HEK293 (cell line): ENCODE measurements around the gene GALNS.

Experiments used
- CTCF ChIA-PET: fragments of 350-600 bp; formaldehyde crosslinking; extraction: SDS; loops from one replicate; lab custom pipeline; 2021; ENCODE audit warnings: antibody characterized with exemption; lab: Yijun Ruan, JAX
- POLR2A ChIA-PET: fragments of 300-600 bp; formaldehyde crosslinking; extraction: SDS; loops from one replicate; lab custom pipeline; 2020; ENCODE audit warnings: antibody characterized with exemption, inconsistent platforms; lab: Yijun Ruan, JAX
- H3K27ac ChIP-seq: fragments of 200-500 bp; sonication (Bioruptor generic); 2 replicates; pipeline ENCODE4 v1.5.1; 2014; ENCODE audit warnings: low read depth, low read length, control low read depth, inconsistent platforms; ENCODE audit errors: extremely low read depth
- H3K36me3 ChIP-seq, 2 experiments: fragments of 200-500 bp in 1 of 2; sonication (Bioruptor generic) in 1 of 2; 1 replicate in 1 of 2; 2 replicates in 1 of 2; pipeline ENCODE4 v1.5.1; 2014 to 2017; ENCODE audit warnings: inconsistent platforms in 2 of 2, low read length in 2 of 2; ENCODE audit not compliant: control insufficient read depth in 2 of 2, insufficient read depth in 1 of 2
- H3K4me1 ChIP-seq: fragments of 200-500 bp; sonication (Bioruptor generic); 2 replicates; pipeline ENCODE4 v1.5.1; 2014; ENCODE audit warnings: mild to moderate bottlenecking, low read length, inconsistent platforms; ENCODE audit not compliant: control insufficient read depth, insufficient read depth
- H3K4me3 ChIP-seq: 2 replicates; pipeline ENCODE4 v1.5.1; 2011; ENCODE audit warnings: low read depth, mild to moderate bottlenecking, control low read depth, low read length, moderate library complexity
- H3K9me3 ChIP-seq: fragments of 200-500 bp; sonication (Bioruptor generic); 2 replicates; pipeline ENCODE4 v1.5.1; 2014; ENCODE audit warnings: low read depth, low read length, inconsistent platforms; ENCODE audit not compliant: control insufficient read depth, insufficient read depth
- BCL11A ChIP-seq: fragments of 450-650 bp; formaldehyde crosslinking; IDR thresholded peaks from 2 replicates; pipeline ENCODE4 v1.5.1; 2016; ENCODE audit warnings: low read depth, missing biosample characterization, missing genetic modification characterization
- CTCF ChIP-seq: fragments of 450-650 bp; formaldehyde crosslinking; IDR thresholded peaks from 2 replicates; pipeline ENCODE4 v1.5.1; 2016; ENCODE audit warnings: missing biosample characterization, missing genetic modification characterization
- KLF7 ChIP-seq: fragments of 450-650 bp; formaldehyde crosslinking; IDR thresholded peaks from 2 replicates; pipeline ENCODE4 v1.5.1; 2016; ENCODE audit warnings: missing biosample characterization, missing genetic modification characterization, borderline replicate concordance
- PBX3 ChIP-seq: sonication (generic); formaldehyde crosslinking; IDR thresholded peaks from 2 replicates; pipeline ENCODE4 v1.8.1; 2022; ENCODE audit warnings: mild to moderate bottlenecking, moderate library complexity, missing genetic modification reagents
- PRDM1 ChIP-seq: fragments of 450-650 bp; formaldehyde crosslinking; IDR thresholded peaks from 2 replicates; pipeline ENCODE4; 2016; ENCODE audit warnings: missing biosample characterization, missing genetic modification characterization
- SP2 ChIP-seq: fragments of 450-650 bp; formaldehyde crosslinking; IDR thresholded peaks from 2 replicates; pipeline ENCODE4 v1.5.1; 2016; ENCODE audit warnings: missing biosample characterization, missing genetic modification characterization
- TCF7L2 ChIP-seq: IDR thresholded peaks from 2 replicates; pipeline ENCODE4 v1.6.1; 2011; ENCODE audit warnings: low read depth, mild to moderate bottlenecking, inconsistent platforms, low read length, moderate library complexity, borderline replicate concordance
- TRIM28 ChIP-seq: IDR thresholded peaks from 2 replicates; pipeline ENCODE4 v1.6.1; 2011; ENCODE audit warnings: low read length, control low read depth, borderline replicate concordance
- TSHZ1 ChIP-seq: fragments of 450-650 bp; formaldehyde crosslinking; IDR thresholded peaks from 2 replicates; pipeline ENCODE4 v1.5.1; 2016; ENCODE audit warnings: missing biosample characterization, missing genetic modification characterization, borderline replicate concordance
- ZBTB21 ChIP-seq: fragments of 450-650 bp; formaldehyde crosslinking; IDR thresholded peaks from 2 replicates; pipeline ENCODE4 v1.5.1; 2017; ENCODE audit warnings: missing biosample characterization, missing genetic modification characterization
- ZBTB7A ChIP-seq: fragments of 450-650 bp; formaldehyde crosslinking; IDR thresholded peaks from 2 replicates; pipeline ENCODE4 v1.5.1; 2016; ENCODE audit warnings: low read depth, missing biosample characterization, missing genetic modification characterization
- ZBTB8A ChIP-seq: fragments of 450-650 bp; formaldehyde crosslinking; IDR thresholded peaks from 2 replicates; pipeline ENCODE4 v1.5.1; 2016; ENCODE audit warnings: missing biosample characterization, missing genetic modification characterization
- ZNF133 ChIP-seq: fragments of 450-650 bp; formaldehyde crosslinking; IDR thresholded peaks from 2 replicates; pipeline ENCODE4 v1.5.1; 2016; ENCODE audit warnings: missing biosample characterization, missing genetic modification characterization
- ZNF221 ChIP-seq: fragments of 450-650 bp; formaldehyde crosslinking; IDR thresholded peaks from 2 replicates; pipeline ENCODE4 v1.5.1; 2017; ENCODE audit warnings: missing biosample characterization, missing genetic modification characterization, borderline replicate concordance
- ZNF248 ChIP-seq: fragments of 450-650 bp; formaldehyde crosslinking; IDR thresholded peaks from 2 replicates; pipeline ENCODE4 v1.5.1; 2017; ENCODE audit warnings: missing biosample characterization, missing genetic modification characterization
- ZNF341 ChIP-seq: fragments of 450-650 bp; formaldehyde crosslinking; IDR thresholded peaks from 2 replicates; pipeline ENCODE4; 2016; ENCODE audit warnings: low read depth, missing biosample characterization, missing genetic modification characterization
- ZSCAN16 ChIP-seq: fragments of 450-650 bp; formaldehyde crosslinking; IDR thresholded peaks from 2 replicates; pipeline ENCODE4 v1.5.1; 2016; ENCODE audit warnings: missing biosample characterization, missing genetic modification characterization
- TF ChIP-seq, protein P1 (sequence below): fragments of 450-650 bp; formaldehyde crosslinking; IDR thresholded peaks from 2 replicates; pipeline ENCODE4 v1.5.1; 2016; ENCODE audit warnings: missing biosample characterization, missing genetic modification characterization
- TF ChIP-seq, protein P2 (sequence below): fragments of 450-650 bp; formaldehyde crosslinking; IDR thresholded peaks from 2 replicates; pipeline ENCODE4 v1.5.1; 2016; ENCODE audit warnings: missing biosample characterization, missing genetic modification characterization
- TF ChIP-seq, protein P3 (sequence below): fragments of 450-650 bp; formaldehyde crosslinking; IDR thresholded peaks from 2 replicates; pipeline ENCODE4 v1.5.1; 2017; ENCODE audit warnings: missing biosample characterization, missing genetic modification characterization
- TF ChIP-seq, protein P4 (sequence below): IDR thresholded peaks from 2 replicates; pipeline ENCODE4 v1.6.1; 2011; ENCODE audit warnings: mild to moderate bottlenecking, low read depth, low read length, borderline replicate concordance
- TF ChIP-seq, protein P5 (sequence below): fragments of 450-650 bp; formaldehyde crosslinking; IDR thresholded peaks from 2 replicates; pipeline ENCODE4 v1.5.1; 2016; ENCODE audit warnings: missing biosample characterization, missing genetic modification characterization

GALNS gene

DNA sequence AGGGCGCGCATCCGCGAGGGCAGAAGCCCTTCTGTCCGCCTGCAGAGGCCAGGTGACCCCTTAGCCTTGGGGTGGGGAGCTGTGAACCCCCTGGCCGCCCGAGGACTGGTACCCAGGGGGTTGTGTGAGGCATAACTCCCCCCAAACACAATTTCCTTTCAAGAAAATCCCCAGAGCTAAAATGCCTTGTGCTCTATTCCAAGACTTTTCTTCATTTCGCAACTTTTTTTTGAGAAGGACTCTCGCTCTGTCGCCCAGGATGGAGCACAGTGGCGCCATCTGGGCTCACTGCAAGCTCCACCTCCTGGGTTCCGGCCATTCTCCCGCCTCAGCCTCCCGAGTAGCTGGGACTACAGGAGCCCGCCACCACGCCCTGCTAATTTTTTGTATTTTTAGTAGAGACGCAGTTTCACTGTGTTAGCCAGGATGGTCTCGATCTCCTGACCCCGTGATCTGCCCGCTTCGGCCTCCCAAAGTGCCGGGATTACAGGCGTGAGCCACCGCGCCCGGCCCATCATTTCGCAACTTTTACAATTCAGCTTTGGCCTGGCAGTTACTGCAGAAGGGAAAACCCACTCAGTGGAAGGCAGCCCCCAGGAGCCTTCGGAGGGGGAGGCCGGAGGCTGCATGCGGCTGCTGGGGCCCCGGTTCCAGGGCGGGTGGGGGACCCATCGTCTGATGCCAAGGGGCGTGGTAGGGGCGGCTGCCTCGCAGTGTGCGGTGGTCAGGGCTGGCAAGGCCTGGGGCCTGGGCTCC lies 44.1 kb downstream of the GALNS start:
- Histone ChIP-seq H3K4me1 (peaks cover 3% of the 10 kb centered on the region; the same call in 1 of the 2 replicates), H3K9me3 (no peaks in the 10 kb centered on the region), H3K27ac (peak overlapping the region; percentile 87), H3K4me3 (peak overlapping the region; percentile 51), H3K36me3 (peaks cover 0 to 34% of the 10 kb centered on the region in 2 experiments; a peak in 1 of 3 replicates)
- ChIA-PET CTCF (interaction anchor here (0.8 to 5.1 kb wide), 5 partner anchors 45 to 477 kb away, joined by 3 to 19 read pairs (median 4); no protein-coding TSS in a partner anchor), POLR2A (interaction anchor here (0.5 to 5.2 kb wide), 9 partner anchors 11 to 358 kb away, joined by 3 to 33 read pairs (median 4); partner anchors contain the start of genes GALNS and TRAPPC2L)
- TF ChIP-seq ZNF248 (tag by site-specific recombination) = no peak
- no peak for TF ChIP-seq ZNF133
- TF ChIP-seq BCL11A (tag by site-specific recombination) = no peak
- TF ChIP-seq, protein P1, sequence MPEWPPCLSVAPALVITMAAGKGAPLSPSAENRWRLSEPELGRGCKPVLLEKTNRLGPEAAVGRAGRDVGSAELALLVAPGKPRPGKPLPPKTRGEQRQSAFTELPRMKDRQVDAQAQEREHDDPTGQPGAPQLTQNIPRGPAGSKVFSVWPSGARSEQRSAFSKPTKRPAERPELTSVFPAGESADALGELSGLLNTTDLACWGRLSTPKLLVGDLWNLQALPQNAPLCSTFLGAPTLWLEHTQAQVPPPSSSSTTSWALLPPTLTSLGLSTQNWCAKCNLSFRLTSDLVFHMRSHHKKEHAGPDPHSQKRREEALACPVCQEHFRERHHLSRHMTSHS (tag by site-specific recombination) = no peak
- no peak for TF ChIP-seq TCF7L2
- peak; percentile 38; the same call in 1 of the 2 replicates for TF ChIP-seq CTCF (tag by site-specific recombination)
- TF ChIP-seq PBX3 = no peak
- TF ChIP-seq ZBTB8A = no peak
- TF ChIP-seq, protein P2, sequence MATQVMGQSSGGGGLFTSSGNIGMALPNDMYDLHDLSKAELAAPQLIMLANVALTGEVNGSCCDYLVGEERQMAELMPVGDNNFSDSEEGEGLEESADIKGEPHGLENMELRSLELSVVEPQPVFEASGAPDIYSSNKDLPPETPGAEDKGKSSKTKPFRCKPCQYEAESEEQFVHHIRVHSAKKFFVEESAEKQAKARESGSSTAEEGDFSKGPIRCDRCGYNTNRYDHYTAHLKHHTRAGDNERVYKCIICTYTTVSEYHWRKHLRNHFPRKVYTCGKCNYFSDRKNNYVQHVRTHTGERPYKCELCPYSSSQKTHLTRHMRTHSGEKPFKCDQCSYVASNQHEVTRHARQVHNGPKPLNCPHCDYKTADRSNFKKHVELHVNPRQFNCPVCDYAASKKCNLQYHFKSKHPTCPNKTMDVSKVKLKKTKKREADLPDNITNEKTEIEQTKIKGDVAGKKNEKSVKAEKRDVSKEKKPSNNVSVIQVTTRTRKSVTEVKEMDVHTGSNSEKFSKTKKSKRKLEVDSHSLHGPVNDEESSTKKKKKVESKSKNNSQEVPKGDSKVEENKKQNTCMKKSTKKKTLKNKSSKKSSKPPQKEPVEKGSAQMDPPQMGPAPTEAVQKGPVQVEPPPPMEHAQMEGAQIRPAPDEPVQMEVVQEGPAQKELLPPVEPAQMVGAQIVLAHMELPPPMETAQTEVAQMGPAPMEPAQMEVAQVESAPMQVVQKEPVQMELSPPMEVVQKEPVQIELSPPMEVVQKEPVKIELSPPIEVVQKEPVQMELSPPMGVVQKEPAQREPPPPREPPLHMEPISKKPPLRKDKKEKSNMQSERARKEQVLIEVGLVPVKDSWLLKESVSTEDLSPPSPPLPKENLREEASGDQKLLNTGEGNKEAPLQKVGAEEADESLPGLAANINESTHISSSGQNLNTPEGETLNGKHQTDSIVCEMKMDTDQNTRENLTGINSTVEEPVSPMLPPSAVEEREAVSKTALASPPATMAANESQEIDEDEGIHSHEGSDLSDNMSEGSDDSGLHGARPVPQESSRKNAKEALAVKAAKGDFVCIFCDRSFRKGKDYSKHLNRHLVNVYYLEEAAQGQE (tag by site-specific recombination) = no peak
- TF ChIP-seq ZBTB21 (tag by site-specific recombination) = no peak
- no peak for TF ChIP-seq ZNF221 (tag by site-specific recombination)
- peak; percentile 61; the same call in 1 of the 2 replicates for TF ChIP-seq KLF7
- no peak for TF ChIP-seq ZSCAN16 (tag by site-specific recombination)
- TF ChIP-seq SP2 = peak; percentile 31
- TF ChIP-seq, protein P3, sequence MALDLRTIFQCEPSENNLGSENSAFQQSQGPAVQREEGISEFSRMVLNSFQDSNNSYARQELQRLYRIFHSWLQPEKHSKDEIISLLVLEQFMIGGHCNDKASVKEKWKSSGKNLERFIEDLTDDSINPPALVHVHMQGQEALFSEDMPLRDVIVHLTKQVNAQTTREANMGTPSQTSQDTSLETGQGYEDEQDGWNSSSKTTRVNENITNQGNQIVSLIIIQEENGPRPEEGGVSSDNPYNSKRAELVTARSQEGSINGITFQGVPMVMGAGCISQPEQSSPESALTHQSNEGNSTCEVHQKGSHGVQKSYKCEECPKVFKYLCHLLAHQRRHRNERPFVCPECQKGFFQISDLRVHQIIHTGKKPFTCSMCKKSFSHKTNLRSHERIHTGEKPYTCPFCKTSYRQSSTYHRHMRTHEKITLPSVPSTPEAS (tag by site-specific recombination) = no peak
- TF ChIP-seq PRDM1 (tag by site-specific recombination) = peak; percentile 9; the same call in 1 of the 2 replicates
- TF ChIP-seq, protein P4, sequence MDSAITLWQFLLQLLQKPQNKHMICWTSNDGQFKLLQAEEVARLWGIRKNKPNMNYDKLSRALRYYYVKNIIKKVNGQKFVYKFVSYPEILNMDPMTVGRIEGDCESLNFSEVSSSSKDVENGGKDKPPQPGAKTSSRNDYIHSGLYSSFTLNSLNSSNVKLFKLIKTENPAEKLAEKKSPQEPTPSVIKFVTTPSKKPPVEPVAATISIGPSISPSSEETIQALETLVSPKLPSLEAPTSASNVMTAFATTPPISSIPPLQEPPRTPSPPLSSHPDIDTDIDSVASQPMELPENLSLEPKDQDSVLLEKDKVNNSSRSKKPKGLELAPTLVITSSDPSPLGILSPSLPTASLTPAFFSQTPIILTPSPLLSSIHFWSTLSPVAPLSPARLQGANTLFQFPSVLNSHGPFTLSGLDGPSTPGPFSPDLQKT = no peak
- no peak for TF ChIP-seq ZBTB7A (tag by site-specific recombination)
- TF ChIP-seq, protein P5, sequence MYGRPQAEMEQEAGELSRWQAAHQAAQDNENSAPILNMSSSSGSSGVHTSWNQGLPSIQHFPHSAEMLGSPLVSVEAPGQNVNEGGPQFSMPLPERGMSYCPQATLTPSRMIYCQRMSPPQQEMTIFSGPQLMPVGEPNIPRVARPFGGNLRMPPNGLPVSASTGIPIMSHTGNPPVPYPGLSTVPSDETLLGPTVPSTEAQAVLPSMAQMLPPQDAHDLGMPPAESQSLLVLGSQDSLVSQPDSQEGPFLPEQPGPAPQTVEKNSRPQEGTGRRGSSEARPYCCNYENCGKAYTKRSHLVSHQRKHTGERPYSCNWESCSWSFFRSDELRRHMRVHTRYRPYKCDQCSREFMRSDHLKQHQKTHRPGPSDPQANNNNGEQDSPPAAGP (tag by site-specific recombination) = no peak
- no peak for TF ChIP-seq TSHZ1 (tag by site-specific recombination)
- peak; percentile 87 for TF ChIP-seq ZNF341
- TF ChIP-seq TRIM28 = no peak
